Neuronal stem cell (in vitro differentiated cells): Measurements from ENCODE around the gene INPP5J.

Experiments used
- DNase-seq: peaks from one replicate; pipeline ENCODE4 v3.0.0-alpha.2; 2013; ENCODE audit warnings: low spot score
- H2AFZ ChIP-seq: one replicate; pipeline ENCODE4 v1.6.1; 2013; ENCODE audit warnings: mild to moderate bottlenecking, low read length, inconsistent platforms
- H2AK5ac ChIP-seq: 2 replicates; pipeline ENCODE4 v1.6.1; 2013; ENCODE audit warnings: low read depth, mild to moderate bottlenecking, inconsistent platforms, low read length, moderate library complexity, mixed read lengths
- H2BK120ac ChIP-seq: 2 replicates; pipeline ENCODE4 v1.6.1; 2013; ENCODE audit warnings: low read depth, mild to moderate bottlenecking, inconsistent platforms, low read length, moderate library complexity, mixed read lengths
- H2BK12ac ChIP-seq: one replicate; pipeline ENCODE4 v1.6.1; 2013; ENCODE audit warnings: low read length, inconsistent platforms
- H2BK15ac ChIP-seq: 2 replicates; pipeline ENCODE4 v1.6.1; 2013; ENCODE audit warnings: mild to moderate bottlenecking, low read length, inconsistent platforms, mixed read lengths
- H2BK5ac ChIP-seq: one replicate; pipeline ENCODE4 v1.6.1; 2013; ENCODE audit warnings: inconsistent platforms, mild to moderate bottlenecking, low read length, moderate library complexity
- H3K14ac ChIP-seq: one replicate; pipeline ENCODE4 v1.6.1; 2013; ENCODE audit warnings: low read length, inconsistent platforms
- H3K18ac ChIP-seq: 2 replicates; pipeline ENCODE4 v1.6.1; 2013; ENCODE audit warnings: low read length, inconsistent platforms
- H3K23ac ChIP-seq: 2 replicates; pipeline ENCODE4 v1.6.1; 2013; ENCODE audit warnings: low read depth, mild to moderate bottlenecking, mixed read lengths, low read length, inconsistent platforms; ENCODE audit not compliant: poor library complexity
- H3K27ac ChIP-seq: replicated peaks from 3 replicates; pipeline ENCODE4 v1.5.1; 2013; ENCODE audit warnings: low read length, inconsistent platforms
- H3K27me3 ChIP-seq, 3 experiments: 2 replicates each; pipeline ENCODE4 v1.6.1; 2013; ENCODE audit warnings: low read length in 3 of 3, mild to moderate bottlenecking in 2 of 3, inconsistent platforms in 1 of 3, low read depth in 1 of 3, mixed read lengths in 1 of 3, moderate library complexity in 1 of 3; ENCODE audit not compliant: control insufficient read depth in 3 of 3, insufficient read depth in 3 of 3
- H3K36me3 ChIP-seq, 2 donors: replicated peaks in 1 of 2; 2 replicates each; pipeline ENCODE4 v1.6.1; 2013; ENCODE audit warnings: low read length in 2 of 2; ENCODE audit not compliant: control insufficient read depth in 2 of 2, insufficient read depth in 2 of 2
- H3K4ac ChIP-seq: 2 replicates; pipeline ENCODE4 v1.6.1; 2013; ENCODE audit warnings: inconsistent platforms, mild to moderate bottlenecking, low read length, moderate library complexity
- H3K4me1 ChIP-seq, 2 donors: 1 replicate in 1 of 2; 2 replicates in 1 of 2; pipeline ENCODE4 v1.6.1; 2013; ENCODE audit warnings: low read length in 2 of 2, low read depth in 1 of 2; ENCODE audit not compliant: control insufficient read depth in 2 of 2, insufficient read depth in 1 of 2
- H3K4me2 ChIP-seq: one replicate; pipeline ENCODE4 v1.6.1; 2013; ENCODE audit warnings: mild to moderate bottlenecking, low read length, inconsistent platforms; ENCODE audit not compliant: insufficient read depth, poor library complexity, severe bottlenecking
- H3K4me3 ChIP-seq, 2 donors: 2 replicates each; pipeline ENCODE4 v1.5.1; 2013; ENCODE audit warnings: low read length in 2 of 2, mild to moderate bottlenecking in 2 of 2, inconsistent platforms in 1 of 2, moderate library complexity in 1 of 2
- H3K79me1 ChIP-seq: one replicate; pipeline ENCODE4 v1.6.1; 2013; ENCODE audit warnings: low read depth, mild to moderate bottlenecking, inconsistent platforms, low read length, moderate library complexity
- H3K9ac ChIP-seq: one replicate; pipeline ENCODE4 v1.6.1; 2013; ENCODE audit warnings: mild to moderate bottlenecking, low read depth, low read length, inconsistent platforms; ENCODE audit not compliant: poor library complexity
- H3K9me3 ChIP-seq, 2 donors: replicated peaks in 1 of 2; 2 replicates each; pipeline versions ENCODE3 to v1.6.1; 2013; ENCODE audit warnings: low read length in 2 of 2, mild to moderate bottlenecking in 2 of 2, inconsistent platforms in 1 of 2, low read depth in 1 of 2, mixed read lengths in 1 of 2, moderate library complexity in 1 of 2; ENCODE audit not compliant: control insufficient read depth in 2 of 2, insufficient read depth in 1 of 2
- H4K8ac ChIP-seq: one replicate; pipeline ENCODE4 v1.6.1; 2013; ENCODE audit warnings: low read depth, mild to moderate bottlenecking, inconsistent platforms, low read length, moderate library complexity
- H4K91ac ChIP-seq: one replicate; pipeline ENCODE4 v1.6.1; 2013; ENCODE audit warnings: low read length, low read depth, mild to moderate bottlenecking, inconsistent platforms; ENCODE audit not compliant: poor library complexity
- WGBS, 2 donors: extraction: QIAGEN DNeasy Blood & Tissue Kit; methylation state at CpG; one replicate each; pipeline ENCODE4 v1.1.7; 2013; ENCODE audit warnings: missing lambda C conversion rate in 2 of 2, mixed read lengths in 1 of 2; ENCODE audit not compliant: insufficient read length in 2 of 2, insufficient replicate concordance in 1 of 2; ENCODE audit errors: extremely low coverage in 2 of 2; 5-methylcytosine and 5-hydroxymethylcytosine counted together

INPP5J gene

DNA sequence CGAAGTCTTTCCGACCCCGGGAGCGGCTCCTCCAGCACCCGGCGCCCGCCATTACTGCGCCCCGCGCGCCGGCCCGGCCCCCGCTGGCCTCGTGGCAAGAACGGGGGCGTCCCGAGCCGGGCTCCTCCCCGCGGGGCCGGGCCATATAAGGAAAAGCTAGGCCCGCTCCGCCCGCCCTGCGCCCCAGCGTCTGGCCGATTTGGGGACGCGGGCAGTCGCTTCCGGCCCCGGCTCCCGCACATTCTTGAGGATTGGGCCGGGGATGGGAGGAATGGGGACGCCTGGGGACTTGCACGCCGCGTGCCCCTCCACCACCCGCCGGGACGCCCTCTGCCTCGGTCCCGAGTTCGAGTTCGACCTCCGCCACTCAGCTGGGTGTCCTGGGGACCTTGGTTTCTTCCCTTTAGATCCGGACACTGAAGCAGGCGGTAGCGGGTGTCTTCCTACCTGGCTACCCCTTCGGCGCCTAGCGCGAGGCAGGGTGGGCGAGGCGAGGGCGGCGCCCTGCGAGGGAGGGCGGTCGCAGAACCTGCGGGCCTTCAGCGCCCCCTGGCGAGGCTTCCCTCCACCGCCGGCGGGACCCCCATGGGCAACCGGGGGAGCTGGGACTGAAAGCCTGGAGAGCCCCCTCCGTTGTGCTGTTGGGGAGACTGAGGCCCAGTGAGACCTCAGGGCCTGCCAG lies 37.8 kb upstream of the INPP5J start:
- Histone ChIP-seq H4K91ac (peak overlapping the region; percentile 59), H3K4me3 (peak overlapping the region in 1 of 2 donors; percentile 83), H3K4ac (no peak overlapping the region), H2AFZ (no peak overlapping the region), H3K9ac (peak overlapping the region; percentile 82), H2BK120ac (peak overlapping the region; percentile 33), H2BK5ac (peak overlapping the region; percentile 55), H3K9me3 (no peaks in the 10 kb centered on the region), H3K14ac (no peak overlapping the region), H3K18ac (peak overlapping the region; percentile 95), H2BK12ac (no peak overlapping the region), H3K4me1 (peaks cover 8 to 29% of the 10 kb centered on the region in 2 donors), H3K23ac (peak overlapping the region; percentile 76), H3K79me1 (peaks cover 3% of the 10 kb centered on the region), H4K8ac (no peak overlapping the region), H3K36me3 (peaks cover 9 to 26% of the 10 kb centered on the region in 2 donors), H3K27me3 (no peaks in the 10 kb centered on the region), H3K27ac (peak overlapping the region; percentile 29), H3K4me2 (peak overlapping the region; percentile 79), H2BK15ac (peak overlapping the region; percentile 68), H2AK5ac (peak overlapping the region; percentile 85)
- peak; percentile 61 for DNase-seq
- no CpG with 5 or more reads among the region's 69 CpGs for WGBS, 2 donors

DNA sequence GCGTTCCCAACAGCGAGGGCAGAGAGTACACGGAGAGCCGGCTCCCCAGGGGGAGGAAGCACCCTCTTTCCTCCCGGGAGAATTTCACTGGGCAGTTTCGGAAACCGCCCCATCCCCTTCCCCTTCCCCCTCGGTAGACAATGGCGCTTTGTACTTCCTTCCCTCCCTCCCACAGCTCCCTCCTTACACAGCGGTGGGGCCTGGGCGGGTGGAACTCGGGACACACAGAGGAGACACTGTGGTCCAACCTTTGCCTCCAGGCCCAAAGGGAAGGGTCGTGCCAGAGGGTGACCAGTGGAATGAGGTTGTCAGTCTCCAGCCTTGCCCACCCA lies 37.3 kb upstream of the INPP5J start:
- no peak overlapping the region for H3K4ac ChIP-seq
- H3K4me2 ChIP-seq = peak overlapping the region; percentile 79
- peak overlapping the region; percentile 55 for H2BK5ac ChIP-seq
- H2BK15ac ChIP-seq = peak overlapping the region; percentile 68
- no peak for DNase-seq
- peak overlapping the region; percentile 82 for H3K9ac ChIP-seq
- H3K36me3 ChIP-seq = peaks cover 11 to 27% of the 10 kb centered on the region in 2 donors
- H4K8ac ChIP-seq = no peak overlapping the region
- H3K79me1 ChIP-seq = peaks cover 3% of the 10 kb centered on the region
- H3K4me1 ChIP-seq = peaks cover 7 to 28% of the 10 kb centered on the region in 2 donors
- peak overlapping the region; percentile 85 for H2AK5ac ChIP-seq
- H3K23ac ChIP-seq = no peak overlapping the region
- peak overlapping the region; percentile 33 for H2BK120ac ChIP-seq
- H3K4me3 ChIP-seq = no peak overlapping the region
- H3K27ac ChIP-seq = no peak overlapping the region
- H3K27me3 ChIP-seq = no peaks in the 10 kb centered on the region
- H4K91ac ChIP-seq = no peak overlapping the region
- H2BK12ac ChIP-seq = no peak overlapping the region
- H3K9me3 ChIP-seq = no peaks in the 10 kb centered on the region
- H2AFZ ChIP-seq = no peak overlapping the region
- no peak overlapping the region for H3K14ac ChIP-seq
- WGBS, 2 donors = no CpG with 5 or more reads among the region's 13 CpGs
- H3K18ac ChIP-seq = peak overlapping the region; percentile 96

DNA sequence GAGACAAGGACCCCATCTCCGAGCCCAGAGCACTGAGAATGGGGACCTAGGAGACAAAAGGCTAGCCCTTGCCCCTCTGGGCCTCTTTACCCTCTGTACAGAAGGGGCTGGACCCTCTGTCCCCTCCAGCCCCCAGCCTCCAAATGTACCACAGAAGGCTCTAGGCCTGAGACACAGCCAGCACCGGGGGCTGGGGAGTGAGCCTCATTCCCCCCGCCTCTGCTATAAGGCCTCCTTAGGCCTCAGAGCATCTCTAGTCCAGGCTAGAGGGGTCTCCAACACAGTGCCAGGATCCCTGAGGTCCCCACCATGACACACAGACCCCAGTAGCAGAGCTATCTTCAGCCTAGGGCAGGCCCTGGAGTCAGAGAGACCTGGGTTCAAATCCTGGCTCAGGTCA lies 36.8 kb upstream of the INPP5J start:
- H3K27ac ChIP-seq = no peak overlapping the region
- no peak overlapping the region for H2AFZ ChIP-seq
- H3K4ac ChIP-seq = no peak overlapping the region
- H3K9me3 ChIP-seq = no peaks in the 10 kb centered on the region
- WGBS, 2 donors = no CpG with 5 or more reads among the region's 3 CpGs
- peaks cover 3% of the 10 kb centered on the region for H3K79me1 ChIP-seq
- H3K14ac ChIP-seq = no peak overlapping the region
- H2AK5ac ChIP-seq = peak overlapping the region; percentile 85
- no peak overlapping the region for H3K9ac ChIP-seq
- peak overlapping the region; percentile 68 for H2BK15ac ChIP-seq
- no peak for DNase-seq
- H3K4me3 ChIP-seq = no peak overlapping the region
- peak overlapping the region; percentile 33 for H2BK120ac ChIP-seq
- H3K18ac ChIP-seq = peak overlapping the region; percentile 96
- H3K4me1 ChIP-seq = peaks cover 5 to 26% of the 10 kb centered on the region in 2 donors
- H3K4me2 ChIP-seq = no peak overlapping the region
- H4K8ac ChIP-seq = no peak overlapping the region
- no peak overlapping the region for H4K91ac ChIP-seq
- no peaks in the 10 kb centered on the region for H3K27me3 ChIP-seq
- H3K23ac ChIP-seq = no peak overlapping the region
- peaks cover 11 to 27% of the 10 kb centered on the region in 2 donors for H3K36me3 ChIP-seq
- no peak overlapping the region for H2BK12ac ChIP-seq
- H2BK5ac ChIP-seq = peak overlapping the region; percentile 55

DNA sequence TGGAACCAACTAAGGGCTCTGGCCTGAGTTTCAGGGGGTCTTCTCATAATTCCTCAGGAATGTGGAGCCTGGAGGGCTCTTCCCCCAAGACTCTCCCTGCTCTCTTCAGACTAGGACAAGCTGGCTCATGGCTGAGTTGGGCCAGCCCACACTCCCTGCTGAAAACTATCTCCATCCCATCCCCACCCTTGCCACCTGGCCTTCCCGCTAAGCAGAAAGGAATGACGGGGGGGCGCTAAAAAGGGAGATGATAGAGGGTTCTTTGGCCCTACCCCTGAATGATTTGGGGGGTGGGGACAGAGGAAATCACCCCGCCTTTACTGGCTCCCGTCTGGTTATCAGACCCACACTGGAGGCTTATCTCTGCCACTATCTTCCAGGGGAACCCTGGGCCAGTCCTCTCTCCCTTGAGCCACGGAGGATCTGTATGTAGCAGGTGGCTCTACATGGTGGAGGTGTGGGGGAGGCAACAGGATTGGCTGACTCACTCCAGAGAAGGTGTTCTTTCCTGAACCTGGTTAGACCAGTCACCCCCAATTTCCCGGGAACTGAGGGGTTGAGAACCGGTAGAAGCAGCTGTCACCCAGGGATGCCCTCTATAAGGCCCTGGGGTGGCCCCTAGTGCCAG lies 35.9 kb upstream of the INPP5J start:
- Histone ChIP-seq H2BK12ac (no peak overlapping the region), H2BK120ac (no peak overlapping the region), H4K8ac (no peak overlapping the region), H3K4me1 (peaks cover 4 to 21% of the 10 kb centered on the region in 2 donors), H3K9ac (no peak overlapping the region), H3K27me3 (no peaks in the 10 kb centered on the region), H2BK15ac (no peak overlapping the region), H3K4me2 (no peak overlapping the region), H3K4ac (no peak overlapping the region), H3K14ac (no peak overlapping the region), H3K4me3 (no peak overlapping the region), H4K91ac (no peak overlapping the region), H3K18ac (no peak overlapping the region), H3K79me1 (peaks cover 3% of the 10 kb centered on the region), H2BK5ac (peak overlapping the region; percentile 66), H3K36me3 (peaks cover 18 to 36% of the 10 kb centered on the region in 2 donors), H3K27ac (no peak overlapping the region), H3K23ac (peak overlapping the region; percentile 35), H3K9me3 (no peaks in the 10 kb centered on the region), H2AK5ac (no peak overlapping the region), H2AFZ (no peak overlapping the region)
- no CpG with 5 or more reads among the region's 8 CpGs for WGBS, 2 donors
- DNase-seq = no peak
